Smooth muscle cell (in vitro differentiated cells): ENCODE data around the gene OSBPL10. TPM values are rescaled to one million over a fixed set of nuclear protein-coding genes. Genes with fewer than 3 reads are reported as not detected.
A peak's percentile ranks its signal among the peaks of the same experiment; 100 is the strongest.

Experiments used
- DNase-seq: peaks from one replicate; lab custom pipeline; 2025; ENCODE audit not compliant: unreplicated experiment; lab: John Stamatoyannopoulos, UW
- H2AFZ ChIP-seq: fragments of 200-600 bp; sonication (generic); 2 replicates; pipeline ENCODE4 v1.6.0; 2016; ENCODE audit warnings: antibody characterized with exemption, low read depth, mild to moderate bottlenecking
- H3F3A ChIP-seq: fragments of 200-600 bp; sonication (generic); 2 replicates; pipeline ENCODE4 v1.6.0; 2017; ENCODE audit warnings: antibody characterized with exemption, low read depth
- H3K27ac ChIP-seq: fragments of 200-600 bp; sonication (generic); 2 replicates; pipeline ENCODE4 v1.5.1; 2016; ENCODE audit warnings: low read depth, mild to moderate bottlenecking
- H3K27me3 ChIP-seq: fragments of 200-600 bp; sonication (generic); 2 replicates; pipeline ENCODE4 v1.6.1; 2016; ENCODE audit warnings: low read depth, mild to moderate bottlenecking
- H3K36me3 ChIP-seq: fragments of 200-600 bp; sonication (generic); 2 replicates; pipeline ENCODE4 v1.5.1; 2016; ENCODE audit warnings: low read depth
- H3K4me1 ChIP-seq: fragments of 200-600 bp; sonication (generic); 2 replicates; pipeline ENCODE4 v1.5.1; 2016; ENCODE audit warnings: low read depth
- H3K4me2 ChIP-seq: fragments of 200-600 bp; sonication (generic); 2 replicates; pipeline ENCODE4 v1.6.0; 2016; ENCODE audit warnings: mild to moderate bottlenecking
- H3K4me3 ChIP-seq: fragments of 200-600 bp; sonication (generic); 2 replicates; pipeline ENCODE4 v1.5.1; 2016; ENCODE audit warnings: mild to moderate bottlenecking
- H3K79me2 ChIP-seq: fragments of 200-600 bp; sonication (generic); 2 replicates; pipeline ENCODE4 v1.6.0; 2016; ENCODE audit warnings: low read depth, mild to moderate bottlenecking
- H3K9ac ChIP-seq: fragments of 200-600 bp; sonication (generic); 2 replicates; pipeline ENCODE4 v1.6.0; 2016; ENCODE audit warnings: low read depth
- H3K9me3 ChIP-seq: fragments of 200-600 bp; sonication (generic); replicated peaks from 2 replicates; pipeline ENCODE4 v1.5.1; 2016; ENCODE audit warnings: low read depth
- H4K20me1 ChIP-seq: fragments of 200-600 bp; sonication (generic); 2 replicates; pipeline ENCODE4 v1.6.0; 2016; ENCODE audit warnings: low read depth
- CTCF ChIP-seq: fragments of 200-600 bp; sonication (generic); IDR thresholded peaks from 2 replicates; pipeline ENCODE4 v1.5.1; 2017; ENCODE audit warnings: borderline replicate concordance, mild to moderate bottlenecking, antibody characterized with exemption; ENCODE audit not compliant: insufficient read depth, poor library complexity, severe bottlenecking
- WGBS: methylation state at CpG from one replicate; pipeline ENCODE4 v1.1.7; 2016; ENCODE audit warnings: low lambda C conversion rate; 5-methylcytosine and 5-hydroxymethylcytosine counted together
- polyA plus RNA-seq: library from polyadenylated mRNA; unstranded; fragments of >200 nt; fragmentation: Nextera tagmentation; extraction: Ambion mirVana; gene quantifications from 2 replicates; pipeline ENCODE4 v1.2.1, GENCODE V29; 2016
- total RNA-seq: library from RNA; depleted of rRNA; stranded (reverse); fragments of >200 nt; gene quantifications from 2 replicates; pipeline ENCODE4 v1.2.3, GENCODE V29; 2014

Gene OSBPL10
- total and polyA plus RNA-seq, 2 experiments from 2014 or later = 48.9 to 91.5 TPM

- Histone ChIP-seq H3F3A (peaks cover 43% of the 10 kb centered on the region), H3K79me2 (peaks cover 58% of the 10 kb centered on the region), H4K20me1 (peaks cover 15% of the 10 kb centered on the region), H3K9me3 (no peaks in the 10 kb centered on the region), H3K9ac (peak overlapping the region; percentile 76), H3K27ac (peak overlapping the region; percentile 86), H3K36me3 (no peaks in the 10 kb centered on the region), H3K4me3 (peak overlapping the region; percentile 85), H3K4me1 (peaks cover 20% of the 10 kb centered on the region), H3K27me3 (no peaks in the 10 kb centered on the region), H2AFZ (no peak overlapping the region), H3K4me2 (peak overlapping the region; percentile 93)
- DNase-seq = no peak
- no peak for TF ChIP-seq CTCF
- 34% methylated on average over 5 of the region's 5 CpGs for WGBS
Measured at GRCh38 chr3:31979001-31979697, 1.9 kb downstream of the OSBPL10 start.

GRCh38 chr3:31978553-31978952, 2.5 kb downstream of the OSBPL10 start:
- 40% methylated on average over 4 of the region's 4 CpGs for WGBS
- DNase-seq = no peak
- Histone ChIP-seq H3K4me3 (peak overlapping the region; percentile 85), H3K9ac (peak overlapping the region; percentile 76), H3K4me1 (peaks cover 20% of the 10 kb centered on the region), H3K79me2 (peaks cover 64% of the 10 kb centered on the region), H3K9me3 (no peaks in the 10 kb centered on the region), H3F3A (peaks cover 44% of the 10 kb centered on the region), H4K20me1 (peaks cover 15% of the 10 kb centered on the region), H3K4me2 (peak overlapping the region; percentile 93), H3K27me3 (no peaks in the 10 kb centered on the region), H3K27ac (peak overlapping the region; percentile 86), H3K36me3 (no peaks in the 10 kb centered on the region), H2AFZ (no peak overlapping the region)
- TF ChIP-seq CTCF = no peak

- peak overlapping the region; percentile 86 for H3K27ac ChIP-seq
- H4K20me1 ChIP-seq = peaks cover 15% of the 10 kb centered on the region
- H3K4me2 ChIP-seq = peak overlapping the region; percentile 93
- no peaks in the 10 kb centered on the region for H3K36me3 ChIP-seq
- TF ChIP-seq CTCF = no peak
- H3K4me1 ChIP-seq = peaks cover 24% of the 10 kb centered on the region
- no peak for DNase-seq
- peaks cover 72% of the 10 kb centered on the region for H3K79me2 ChIP-seq
- peaks cover 44% of the 10 kb centered on the region for H3F3A ChIP-seq
- H2AFZ ChIP-seq = no peak overlapping the region
- H3K4me3 ChIP-seq = no peak overlapping the region
- 73% methylated on average over 2 of the region's 2 CpGs for WGBS
- H3K9me3 ChIP-seq = no peaks in the 10 kb centered on the region
- no peak overlapping the region for H3K9ac ChIP-seq
- no peaks in the 10 kb centered on the region for H3K27me3 ChIP-seq
Measured at GRCh38 chr3:31977736-31978135, 3.3 kb downstream of the OSBPL10 start.

- H3K36me3 ChIP-seq = no peaks in the 10 kb centered on the region
- peak overlapping the region; percentile 46 for H3K4me2 ChIP-seq
- H3K9ac ChIP-seq = no peak overlapping the region
- peaks cover 47% of the 10 kb centered on the region for H3F3A ChIP-seq
- no peak for DNase-seq
- H3K27me3 ChIP-seq = no peaks in the 10 kb centered on the region
- H4K20me1 ChIP-seq = peaks cover 15% of the 10 kb centered on the region
- no peak overlapping the region for H2AFZ ChIP-seq
- H3K9me3 ChIP-seq = no peaks in the 10 kb centered on the region
- peaks cover 33% of the 10 kb centered on the region for H3K4me1 ChIP-seq
- peaks cover 87% of the 10 kb centered on the region for H3K79me2 ChIP-seq
- 68% methylated on average over 2 of the region's 2 CpGs for WGBS
- H3K27ac ChIP-seq = peak overlapping the region; percentile 86
- no peak overlapping the region for H3K4me3 ChIP-seq
- TF ChIP-seq CTCF = no peak
Measured at GRCh38 chr3:31976302-31976701, 4.8 kb downstream of the OSBPL10 start.
